T-helper 22 cell (primary cell): ENCODE results near the gene ANKRD33B.
"Not testable (repeated sequence)": the region's sequence is repeated elsewhere in the genome, so short reads cannot be mapped to it uniquely, and the experiment has no call there.

Experiments
- DNase-seq: peaks from one replicate; pipeline ENCODE4 v3.0.0-alpha.2; 2020; ENCODE audit warnings: low read depth

Gene ANKRD33B

GRCh38 chr5:10537624-10538023, 26.2 kb upstream of the ANKRD33B start:
- no peak for DNase-seq

GRCh38 chr5:10538103-10538788, 25.6 kb upstream of the ANKRD33B start:
- DNase-seq = no peak

DNA sequence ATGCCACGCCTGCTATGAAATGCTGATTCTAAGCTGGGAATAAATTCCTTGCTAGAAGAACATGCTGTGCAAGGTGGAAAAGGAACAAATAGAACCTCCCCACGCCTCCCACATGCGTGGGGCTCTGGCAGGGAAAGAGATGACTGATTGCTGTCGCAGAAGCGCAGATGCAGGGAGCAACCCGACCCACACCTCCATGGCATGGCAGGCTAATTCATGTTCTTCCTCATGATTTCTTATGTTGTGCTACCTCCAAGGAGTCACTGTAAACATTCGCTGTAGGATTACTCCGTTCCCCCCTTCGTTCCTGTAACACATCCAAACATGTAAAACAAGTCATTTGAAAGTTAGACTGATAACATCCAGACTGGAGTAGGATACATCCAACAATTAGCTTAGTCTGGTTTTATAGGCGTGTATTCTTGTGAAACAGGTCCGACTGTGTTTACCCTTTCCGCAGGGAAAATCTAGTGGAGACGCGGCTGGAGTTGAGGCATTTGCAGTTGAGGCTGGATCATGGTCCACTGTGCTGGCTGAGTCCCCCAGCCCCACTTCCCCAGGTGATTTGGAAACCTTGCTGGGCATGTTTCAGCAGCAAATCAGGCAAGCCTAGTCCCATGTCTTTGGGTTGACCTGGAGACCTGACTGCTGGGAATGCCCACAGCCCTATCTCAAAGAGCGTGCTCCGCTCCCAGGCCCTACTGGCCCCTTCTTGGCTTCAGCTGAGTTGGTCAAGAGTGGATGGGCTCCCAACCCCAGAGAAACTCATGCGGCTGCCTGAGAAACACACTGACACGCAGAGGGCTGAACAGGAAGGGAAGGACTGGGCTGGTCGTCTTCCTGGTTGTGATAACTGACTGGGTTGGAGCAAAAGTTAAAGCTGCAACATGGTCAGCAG, 24.8 kb upstream of the ANKRD33B start:
- no peak for DNase-seq

DNA sequence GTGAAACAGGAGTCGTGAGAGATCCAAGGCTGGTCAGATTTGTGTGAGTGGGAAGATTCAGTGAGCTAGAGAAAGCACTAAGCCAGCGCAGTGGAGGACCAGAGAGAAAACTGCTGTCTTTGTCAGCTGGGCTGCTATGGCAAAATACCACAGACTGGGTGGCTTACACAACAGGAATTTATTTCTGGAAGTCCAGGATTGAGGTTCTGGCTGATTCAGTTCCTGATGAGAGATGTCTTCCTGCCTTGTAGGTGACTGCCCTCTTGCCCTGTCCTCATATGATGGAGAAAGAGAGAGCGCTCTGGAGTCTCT, 24.2 kb upstream of the ANKRD33B start:
- no peak for DNase-seq

DNA sequence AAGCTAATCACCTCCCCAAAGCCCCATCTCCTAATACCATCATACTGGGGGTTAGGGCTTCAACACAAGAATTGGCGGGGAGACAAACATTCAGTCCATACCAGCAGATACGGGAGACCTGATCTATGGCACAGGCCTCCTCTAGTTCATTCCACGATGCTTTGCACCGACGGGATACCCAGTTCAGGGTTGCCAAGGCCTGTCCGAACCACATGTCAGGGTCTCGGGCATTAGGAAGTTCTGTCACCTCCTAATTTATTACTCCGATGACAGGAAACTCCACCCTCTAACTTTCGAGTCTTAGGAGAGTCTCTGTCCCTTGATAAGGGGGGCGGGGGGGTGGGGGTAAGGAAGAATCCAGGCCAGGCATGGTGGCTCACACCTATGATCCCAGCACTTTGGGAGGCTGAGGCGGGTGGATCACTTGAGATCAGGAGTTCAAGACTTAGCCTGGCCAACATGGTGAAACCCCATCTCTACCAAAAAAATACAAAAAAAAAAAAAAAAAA, 23.8 kb upstream of the ANKRD33B start:
- no peak for DNase-seq

DNA sequence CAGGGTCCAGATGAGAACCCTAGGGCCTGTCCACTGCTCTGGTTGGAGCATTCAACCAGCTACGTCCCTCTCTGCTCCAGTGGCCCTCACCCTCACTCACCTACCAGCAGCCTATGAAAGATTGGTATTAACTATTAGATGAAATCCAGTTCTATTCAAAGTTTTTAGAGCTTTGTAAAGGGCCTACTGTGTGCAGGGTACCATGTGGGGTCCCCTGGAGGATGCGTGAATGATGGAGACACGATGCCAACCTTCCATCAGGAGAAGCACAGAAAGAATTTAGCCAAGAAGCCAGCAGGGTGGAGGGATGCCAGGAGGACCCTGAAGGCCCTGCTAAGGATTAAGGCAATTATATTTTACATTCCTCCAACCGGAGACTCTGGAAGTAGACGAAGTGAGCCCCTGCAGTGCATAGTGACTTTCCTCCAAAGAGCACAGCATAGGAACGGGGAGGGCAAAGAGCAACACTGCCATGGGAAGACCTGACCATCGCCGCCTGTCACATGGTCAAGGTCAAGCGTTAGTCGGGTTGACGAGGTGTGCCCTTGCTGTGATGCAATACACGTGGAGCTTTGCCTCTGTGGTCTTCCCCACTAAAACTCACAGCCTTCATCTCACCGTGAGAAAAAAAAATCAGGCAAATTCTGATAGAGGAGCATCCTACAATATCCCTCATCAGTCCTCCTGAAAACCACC, 22.8 kb upstream of the ANKRD33B start:
- no peak for DNase-seq

- DNase-seq = no peak
Measured at GRCh38 chr5:10542055-10542550, 21.8 kb upstream of the ANKRD33B start.

DNA sequence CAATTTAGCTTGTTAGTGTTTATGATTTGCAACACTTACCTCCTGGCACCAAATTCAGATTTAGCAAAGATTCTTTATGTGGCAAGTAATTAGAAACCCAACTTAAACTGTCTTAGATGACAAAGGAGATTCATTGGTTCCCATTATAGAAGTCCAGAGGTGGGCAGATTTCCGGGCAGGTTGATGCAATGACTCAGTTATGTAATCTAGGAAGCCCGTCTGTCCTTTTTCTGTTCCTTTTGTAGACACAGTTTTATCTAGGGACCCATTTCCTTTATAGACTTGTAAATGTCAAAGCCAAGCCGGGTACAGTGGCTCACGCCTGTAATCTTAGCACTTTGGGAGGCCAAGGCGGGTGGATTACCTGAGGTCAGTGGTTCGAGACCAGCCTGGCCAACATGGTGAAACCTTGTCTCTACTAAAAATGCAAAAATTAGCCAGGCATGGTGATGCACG, 20.3 kb upstream of the ANKRD33B start:
- no peak for DNase-seq

DNA sequence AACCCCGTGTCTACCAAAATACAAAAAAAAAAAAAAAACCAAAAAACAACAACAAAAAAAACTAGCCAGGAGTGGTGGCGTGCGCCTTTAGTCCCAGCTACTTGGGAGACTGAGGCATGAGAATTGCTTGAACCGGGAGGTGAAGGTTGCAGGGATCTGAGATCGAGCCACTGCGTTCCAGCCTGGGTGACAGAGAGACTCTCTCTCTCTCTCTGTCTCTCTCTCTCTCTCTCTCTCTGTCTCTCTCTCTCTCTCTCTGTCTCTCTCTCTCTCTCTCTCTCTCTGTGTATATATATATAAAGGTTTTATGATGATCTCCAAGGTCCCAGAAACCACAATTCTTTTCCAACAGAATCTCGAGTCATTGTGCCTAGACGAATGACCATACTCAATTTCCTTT, 18.8 kb upstream of the ANKRD33B start:
- no peak for DNase-seq

GRCh38 chr5:10546186-10546585, 17.7 kb upstream of the ANKRD33B start:
- no peak for DNase-seq

DNA sequence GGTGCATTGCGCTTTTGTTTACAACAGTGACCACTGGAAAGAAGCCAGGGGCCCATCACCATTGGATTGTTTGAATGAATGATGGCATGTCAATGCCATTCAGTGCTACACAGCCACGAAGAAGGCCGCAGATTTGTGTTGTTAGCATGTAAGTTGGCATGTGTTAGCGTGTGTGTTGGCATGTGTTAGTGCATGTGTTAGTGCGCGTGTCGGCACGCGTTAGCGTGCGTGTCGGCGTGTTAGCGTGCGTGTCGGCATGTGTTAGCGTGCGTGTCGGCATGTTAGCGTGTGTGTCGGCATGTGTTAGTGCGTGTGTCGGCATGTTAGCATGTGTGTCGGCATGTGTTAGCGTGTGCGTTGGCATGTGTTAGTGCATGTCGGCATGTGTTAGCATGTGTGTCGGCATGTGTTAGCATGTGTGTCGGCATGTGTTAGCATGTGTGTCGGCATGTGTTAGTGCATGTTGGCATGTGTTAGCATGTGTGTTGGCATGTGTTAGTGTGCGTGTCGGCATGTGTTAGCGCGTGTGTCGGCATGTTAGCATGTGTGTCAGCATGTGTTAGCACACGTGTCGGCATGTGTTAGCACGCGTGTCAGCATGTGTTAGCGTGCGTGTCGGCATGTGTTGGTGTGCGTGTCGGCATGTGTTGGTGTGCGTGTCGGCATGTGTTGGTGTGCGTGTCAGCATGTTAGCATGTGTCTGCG, 15.3 kb upstream of the ANKRD33B start:
- no peak for DNase-seq

GRCh38 chr5:10549123-10549514, 14.8 kb upstream of the ANKRD33B start:
- DNase-seq = not testable (repeated sequence)

DNA sequence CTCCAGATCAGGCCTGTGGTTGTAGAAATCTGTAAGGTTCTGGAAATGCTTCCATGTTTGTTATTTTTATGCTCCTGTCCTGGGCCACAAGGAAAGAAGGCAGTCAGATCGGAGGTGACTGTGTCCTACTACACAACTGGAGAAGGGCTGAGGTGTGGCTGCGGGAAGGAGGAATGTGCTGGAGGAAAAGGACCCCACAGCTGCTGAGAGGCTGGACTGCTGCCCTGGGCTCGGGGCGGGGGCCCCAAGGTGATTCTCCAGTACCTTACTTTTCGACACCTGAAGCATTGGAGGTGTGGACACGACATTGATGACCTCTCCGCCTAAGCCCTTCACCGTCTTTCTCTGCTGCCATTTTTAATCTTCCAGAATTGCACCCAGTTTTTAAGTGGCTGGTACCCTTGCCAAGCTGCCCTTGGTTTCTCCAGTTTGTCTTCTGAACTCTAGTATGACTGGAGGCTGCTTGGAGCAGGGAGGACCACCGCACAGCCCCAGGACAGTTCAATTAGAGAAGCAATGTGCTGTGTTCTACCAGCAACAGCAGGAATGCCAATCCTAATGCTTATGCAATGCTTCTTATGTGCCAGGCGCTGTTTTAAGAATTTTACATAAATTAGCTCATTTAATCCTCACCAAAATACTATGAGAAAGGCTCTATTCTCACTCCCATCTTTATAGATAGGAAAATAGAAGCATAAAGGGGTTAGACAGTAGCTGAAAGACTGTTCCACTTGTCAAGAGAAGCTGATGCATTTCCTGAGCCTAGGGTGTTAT, 13.5 kb upstream of the ANKRD33B start:
- no peak for DNase-seq

GRCh38 chr5:10551782-10552138, 12.1 kb upstream of the ANKRD33B start:
- DNase-seq = no peak

- no peak for DNase-seq
Measured at GRCh38 chr5:10552183-10553143, 11.4 kb upstream of the ANKRD33B start.

GRCh38 chr5:10553476-10553875, 10.4 kb upstream of the ANKRD33B start:
- no peak for DNase-seq

DNA sequence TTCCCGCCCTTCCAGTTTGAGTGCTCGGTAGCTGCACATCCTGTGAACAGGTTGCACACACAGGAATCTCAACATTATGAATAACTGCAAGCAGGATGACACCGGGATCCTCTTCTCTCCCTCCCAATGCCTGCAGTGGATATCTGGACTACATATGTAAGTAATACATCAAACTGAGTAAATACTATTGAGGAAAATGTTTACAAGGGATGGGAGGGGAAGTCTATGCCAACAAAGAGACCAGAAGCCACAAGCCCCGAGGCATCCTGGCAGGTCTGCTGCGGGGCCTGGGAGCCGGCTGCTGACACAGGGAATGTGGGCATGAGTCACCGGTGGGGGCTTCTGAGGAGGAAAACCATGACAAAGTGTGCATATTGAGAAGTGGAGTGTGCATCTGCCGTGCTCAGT, 8.6 kb upstream of the ANKRD33B start:
- DNase-seq = no peak

DNA sequence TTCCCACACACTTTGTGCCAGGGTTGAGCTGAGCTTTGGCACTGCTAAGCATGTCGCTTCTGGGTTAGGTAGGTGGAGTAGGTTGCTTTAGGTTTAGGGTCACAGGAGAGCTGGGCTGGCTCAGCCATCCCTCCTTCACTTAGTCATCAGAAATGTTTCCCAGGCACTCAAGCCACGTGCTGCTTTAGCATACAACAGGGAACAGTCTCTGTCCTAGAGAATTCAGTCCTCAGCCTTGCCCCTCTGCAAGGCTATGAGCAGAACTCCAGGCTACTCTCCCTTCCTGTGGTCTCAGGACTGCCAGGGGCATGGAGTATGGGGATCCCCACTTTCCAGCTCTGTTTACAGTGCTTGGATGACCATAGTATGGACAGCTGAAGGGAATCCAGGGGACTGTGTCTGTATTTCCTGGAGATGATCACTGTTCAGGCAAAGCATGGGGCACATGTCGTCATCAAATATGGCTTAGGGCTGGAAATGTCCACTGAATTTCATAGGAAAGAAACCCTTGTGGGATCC, 7.5 kb upstream of the ANKRD33B start:
- DNase-seq = no peak

DNA sequence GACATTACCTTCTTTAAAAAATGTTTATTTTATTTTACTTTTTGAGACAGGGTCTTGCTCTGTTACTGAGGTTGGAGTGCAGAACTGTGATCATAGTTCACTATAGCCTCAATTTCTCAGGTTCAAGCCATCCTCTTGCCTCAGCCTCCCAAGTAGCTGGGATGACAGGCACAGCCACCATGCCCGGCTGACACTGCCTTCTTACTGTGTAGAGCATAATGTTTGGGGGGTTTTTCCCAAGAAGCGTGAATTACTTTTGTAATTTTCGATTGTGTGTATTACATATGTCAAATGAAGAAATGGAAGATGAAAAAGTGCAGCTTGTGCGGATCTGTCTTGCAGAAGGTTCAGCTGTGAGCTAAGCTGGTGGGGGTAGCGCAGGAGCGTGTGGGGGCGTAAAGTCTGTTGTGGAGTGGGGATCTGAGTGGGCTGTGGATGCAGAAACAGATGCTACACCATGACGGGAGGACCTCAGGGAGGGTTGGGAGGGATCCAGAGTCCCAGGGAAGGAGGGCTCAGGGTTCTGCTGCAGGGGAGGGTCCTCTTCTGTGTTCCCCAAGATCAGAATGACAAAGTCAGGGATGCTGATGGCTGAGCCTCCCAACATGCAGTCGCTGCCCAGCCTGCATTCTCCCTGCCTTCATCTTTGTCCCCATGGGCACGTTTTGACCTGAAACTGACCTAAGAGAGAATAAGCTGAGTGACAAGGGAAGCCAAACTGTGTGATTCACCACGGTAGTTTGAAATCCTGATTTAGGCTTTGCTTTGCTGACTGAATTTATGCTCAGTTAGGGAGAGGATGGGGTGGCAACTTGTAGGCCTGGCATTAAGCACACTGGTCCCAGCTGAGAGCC, 6.8 kb upstream of the ANKRD33B start:
- no peak for DNase-seq
